ENCODE data around the gene S100A7.

DNA sequence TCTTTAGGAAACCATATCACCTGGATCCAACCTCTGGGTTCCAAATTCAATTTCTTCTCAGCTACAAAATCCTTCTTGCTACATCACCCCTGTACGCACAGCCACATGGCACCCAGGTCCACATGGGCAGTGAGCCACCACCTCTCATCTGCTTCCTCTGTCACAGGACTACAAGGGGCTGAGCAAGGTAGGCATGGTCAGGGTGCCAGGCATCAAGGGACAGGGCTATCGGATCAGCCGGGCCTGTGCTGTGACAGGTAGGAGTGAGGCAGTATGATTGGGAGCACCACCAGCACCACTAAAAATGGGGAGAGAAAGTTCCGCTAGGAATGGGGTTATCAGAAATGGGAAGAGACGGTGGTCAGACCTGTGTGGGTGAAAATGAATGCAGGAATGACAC is 45.9 kb upstream of the S100A7 start:
- TF ChIP-seq POLR2A (IDR thresholded peaks at IDR 0.05), result no peak
- TF ChIP-seq, protein P1, sequence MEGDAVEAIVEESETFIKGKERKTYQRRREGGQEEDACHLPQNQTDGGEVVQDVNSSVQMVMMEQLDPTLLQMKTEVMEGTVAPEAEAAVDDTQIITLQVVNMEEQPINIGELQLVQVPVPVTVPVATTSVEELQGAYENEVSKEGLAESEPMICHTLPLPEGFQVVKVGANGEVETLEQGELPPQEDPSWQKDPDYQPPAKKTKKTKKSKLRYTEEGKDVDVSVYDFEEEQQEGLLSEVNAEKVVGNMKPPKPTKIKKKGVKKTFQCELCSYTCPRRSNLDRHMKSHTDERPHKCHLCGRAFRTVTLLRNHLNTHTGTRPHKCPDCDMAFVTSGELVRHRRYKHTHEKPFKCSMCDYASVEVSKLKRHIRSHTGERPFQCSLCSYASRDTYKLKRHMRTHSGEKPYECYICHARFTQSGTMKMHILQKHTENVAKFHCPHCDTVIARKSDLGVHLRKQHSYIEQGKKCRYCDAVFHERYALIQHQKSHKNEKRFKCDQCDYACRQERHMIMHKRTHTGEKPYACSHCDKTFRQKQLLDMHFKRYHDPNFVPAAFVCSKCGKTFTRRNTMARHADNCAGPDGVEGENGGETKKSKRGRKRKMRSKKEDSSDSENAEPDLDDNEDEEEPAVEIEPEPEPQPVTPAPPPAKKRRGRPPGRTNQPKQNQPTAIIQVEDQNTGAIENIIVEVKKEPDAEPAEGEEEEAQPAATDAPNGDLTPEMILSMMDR (IDR thresholded peaks at IDR 0.05), result no peak

Data from suprapubic skin (tissue), 3 donors.